Measurements from ENCODE around the gene KRTAP21-2. TPM values are rescaled to one million over a fixed set of nuclear protein-coding genes. Genes with fewer than 3 reads are reported as not detected.

The KRTAP21-2 gene
- total RNA-seq, 1 experiment from 2014 or later, result not detected

DNA sequence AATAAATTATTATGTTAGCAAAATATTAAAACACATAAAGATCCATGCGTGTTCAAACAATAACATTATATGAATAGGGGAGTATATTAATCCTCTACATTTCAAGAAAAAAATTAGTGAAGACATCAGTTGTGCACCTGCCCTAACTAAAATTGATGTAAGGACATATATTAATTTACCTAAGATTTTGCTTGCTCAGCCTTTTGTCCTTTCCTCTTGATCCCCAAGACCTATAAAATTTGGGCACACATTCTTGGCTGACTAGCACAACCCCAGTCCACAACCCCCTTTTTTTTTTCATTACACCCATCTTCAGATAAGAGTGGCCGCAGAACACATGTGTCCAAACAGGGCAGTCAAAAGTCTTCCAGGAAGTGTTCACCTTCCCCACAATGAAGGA lies 6.6 kb downstream of the KRTAP21-2 start:
- no peaks in the 10 kb centered on the region for H3K9me3 Mint-ChIP-seq (ENCODE audit: unreplicated experiment)
- no peak overlapping the region for H3K27ac Mint-ChIP-seq (ENCODE audit: unreplicated experiment)
- Histone ChIP-seq H3K36me3 (ENCODE audit: control insufficient read depth, insufficient read depth, low read length) (no peaks in the 10 kb centered on the region), H3K4me3 (ENCODE audit: low read depth, low read length) (no peak overlapping the region), H3K9me3 (no peaks in the 10 kb centered on the region), H3K27me3 (replicated peaks; ENCODE audit: control insufficient read depth, insufficient read depth, low read length) (no peaks in the 10 kb centered on the region), H3K4me1 (no peaks in the 10 kb centered on the region)
- no peak overlapping the region for H3K4me3 Mint-ChIP-seq (ENCODE audit: unreplicated experiment)
- intact Hi-C loops (cut with micrococcal nuclease; ENCODE audit: unreplicated experiment), result no loop called here
- no peaks in the 10 kb centered on the region for H3K27me3 Mint-ChIP-seq (ENCODE audit: insufficient read depth, unreplicated experiment)
- BruUV-seq (replicated peaks), result no TSS peak
- CTCF ChIA-PET, result no interaction called here
- POLR2A ChIA-PET, result no interaction called here
- no peaks in the 10 kb centered on the region for H3K4me1 Mint-ChIP-seq (ENCODE audit: low read depth, unreplicated experiment)
- TF ChIP-seq, protein P1, sequence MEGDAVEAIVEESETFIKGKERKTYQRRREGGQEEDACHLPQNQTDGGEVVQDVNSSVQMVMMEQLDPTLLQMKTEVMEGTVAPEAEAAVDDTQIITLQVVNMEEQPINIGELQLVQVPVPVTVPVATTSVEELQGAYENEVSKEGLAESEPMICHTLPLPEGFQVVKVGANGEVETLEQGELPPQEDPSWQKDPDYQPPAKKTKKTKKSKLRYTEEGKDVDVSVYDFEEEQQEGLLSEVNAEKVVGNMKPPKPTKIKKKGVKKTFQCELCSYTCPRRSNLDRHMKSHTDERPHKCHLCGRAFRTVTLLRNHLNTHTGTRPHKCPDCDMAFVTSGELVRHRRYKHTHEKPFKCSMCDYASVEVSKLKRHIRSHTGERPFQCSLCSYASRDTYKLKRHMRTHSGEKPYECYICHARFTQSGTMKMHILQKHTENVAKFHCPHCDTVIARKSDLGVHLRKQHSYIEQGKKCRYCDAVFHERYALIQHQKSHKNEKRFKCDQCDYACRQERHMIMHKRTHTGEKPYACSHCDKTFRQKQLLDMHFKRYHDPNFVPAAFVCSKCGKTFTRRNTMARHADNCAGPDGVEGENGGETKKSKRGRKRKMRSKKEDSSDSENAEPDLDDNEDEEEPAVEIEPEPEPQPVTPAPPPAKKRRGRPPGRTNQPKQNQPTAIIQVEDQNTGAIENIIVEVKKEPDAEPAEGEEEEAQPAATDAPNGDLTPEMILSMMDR (IDR thresholded peaks at IDR 0.05; ENCODE audit: insufficient read depth in 1 of 2, low read depth in 1 of 2, low read length in 1 of 2, severe bottlenecking in 1 of 2, unreplicated experiment in 1 of 2), result no peak
- H3K36me3 Mint-ChIP-seq (ENCODE audit: insufficient read depth, unreplicated experiment), result no peaks in the 10 kb centered on the region
- DNase-seq, result no peak

DNA sequence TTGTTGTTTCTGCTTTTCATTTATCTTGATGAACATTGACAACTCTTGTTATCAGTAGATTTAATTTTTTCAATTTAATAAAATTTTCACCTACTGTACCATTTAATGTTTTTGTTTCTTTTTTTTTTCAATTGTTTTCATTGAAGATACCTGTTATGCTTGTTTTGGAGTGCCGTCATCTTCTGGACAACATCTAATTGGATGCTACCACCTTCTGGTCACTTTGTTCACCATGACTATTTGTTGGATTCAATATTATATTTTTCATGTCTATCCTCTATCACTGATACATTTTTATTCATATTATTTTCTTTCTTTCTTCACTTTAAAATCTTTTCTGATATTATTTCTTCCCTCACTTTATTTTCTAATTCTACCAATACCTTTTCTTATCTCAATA lies 14.0 kb downstream of the KRTAP21-2 start:
- TF ChIP-seq, protein P1 (IDR thresholded peaks at IDR 0.05; ENCODE audit: insufficient read depth in 1 of 2, low read depth in 1 of 2, low read length in 1 of 2, severe bottlenecking in 1 of 2, unreplicated experiment in 1 of 2), result no peak
- H3K27ac Mint-ChIP-seq (ENCODE audit: unreplicated experiment), result no peak overlapping the region
- peaks cover 6% of the 10 kb centered on the region for H3K27me3 Mint-ChIP-seq (ENCODE audit: insufficient read depth, unreplicated experiment)

DNA sequence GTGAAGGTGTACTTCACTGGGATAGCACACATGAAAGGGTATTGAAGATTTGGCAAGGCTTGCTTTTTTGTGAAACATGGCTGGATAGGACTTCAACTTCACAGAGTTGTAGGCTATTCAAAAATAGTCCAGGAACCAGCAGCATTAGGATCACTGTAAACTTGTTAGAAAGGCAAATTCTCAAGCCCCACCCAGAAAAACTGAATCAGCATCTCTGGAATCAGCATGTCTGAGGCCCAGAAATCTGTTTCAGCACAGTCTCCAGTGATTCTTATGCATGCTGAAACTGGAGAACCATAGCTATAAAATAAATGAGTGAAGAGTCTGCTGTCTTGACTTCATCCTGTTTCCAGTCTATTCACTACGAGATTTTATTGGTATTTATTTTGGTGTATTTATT lies 20.3 kb downstream of the KRTAP21-2 start:
- H3K9me3 ChIP-seq, result no peaks in the 10 kb centered on the region
- no peaks in the 10 kb centered on the region for H3K4me1 ChIP-seq
- intact Hi-C loops (cut with micrococcal nuclease; ENCODE audit: unreplicated experiment), result no loop called here
- Mint-ChIP-seq H3K9me3 (ENCODE audit: unreplicated experiment) (no peaks in the 10 kb centered on the region), H3K4me1 (ENCODE audit: low read depth, unreplicated experiment) (no peaks in the 10 kb centered on the region), H3K27me3 (ENCODE audit: insufficient read depth, unreplicated experiment) (peaks cover 25% of the 10 kb centered on the region), H3K36me3 (ENCODE audit: insufficient read depth, unreplicated experiment) (no peaks in the 10 kb centered on the region), H3K27ac (ENCODE audit: unreplicated experiment) (no peak overlapping the region), H3K4me3 (ENCODE audit: unreplicated experiment) (no peak overlapping the region)
- no peak overlapping the region for H3K4me3 ChIP-seq (ENCODE audit: low read depth, low read length)
- DNase-seq, result no peak
- ChIA-PET POLR2A (no interaction called here), CTCF (no interaction called here)
- 0 out of 2 replicates have a peak, but pooled peaks cover 1% of the 10 kb centered on the region for H3K27me3 ChIP-seq (replicated peaks; ENCODE audit: control insufficient read depth, insufficient read depth, low read length)
- TF ChIP-seq, protein P1 (IDR thresholded peaks at IDR 0.05; ENCODE audit: insufficient read depth in 1 of 2, low read depth in 1 of 2, low read length in 1 of 2, severe bottlenecking in 1 of 2, unreplicated experiment in 1 of 2), result no peak
- H3K36me3 ChIP-seq (ENCODE audit: control insufficient read depth, insufficient read depth, low read length), result no peaks in the 10 kb centered on the region
- BruUV-seq (replicated peaks), result no TSS peak

More for the DNA sequence above, 14.0 kb downstream of the KRTAP21-2 start:
- Mint-ChIP-seq H3K36me3 (ENCODE audit: insufficient read depth, unreplicated experiment) (no peaks in the 10 kb centered on the region), H3K9me3 (ENCODE audit: unreplicated experiment) (no peaks in the 10 kb centered on the region), H3K4me3 (ENCODE audit: unreplicated experiment) (no peak overlapping the region), H3K4me1 (ENCODE audit: low read depth, unreplicated experiment) (no peaks in the 10 kb centered on the region)
- ChIA-PET CTCF (no interaction called here), POLR2A (no interaction called here)
- no peak for DNase-seq
- intact Hi-C loops (cut with micrococcal nuclease; ENCODE audit: unreplicated experiment), result no loop called here
- Histone ChIP-seq H3K9me3 (no peaks in the 10 kb centered on the region), H3K27me3 (replicated peaks; ENCODE audit: control insufficient read depth, insufficient read depth, low read length) (no peaks in the 10 kb centered on the region), H3K36me3 (ENCODE audit: control insufficient read depth, insufficient read depth, low read length) (no peaks in the 10 kb centered on the region), H3K4me3 (ENCODE audit: low read depth, low read length) (no peak overlapping the region), H3K4me1 (no peaks in the 10 kb centered on the region)
- no TSS peak for BruUV-seq (replicated peaks)

Measured in Caco-2 (cell line).